Stimulated activated CD4-positive, alpha-beta T cell treated with anti-CD3 and anti-CD28 coated beads, Interleukin-2, amount 100 ng/mL, for 4 hours (primary cell): ENCODE results near the gene GRK2.

Experiments used
- DNase-seq: peaks from one replicate; pipeline ENCODE4 v3.0.0-alpha.2; 2020; ENCODE audit warnings: low read depth

The GRK2 gene

DNA sequence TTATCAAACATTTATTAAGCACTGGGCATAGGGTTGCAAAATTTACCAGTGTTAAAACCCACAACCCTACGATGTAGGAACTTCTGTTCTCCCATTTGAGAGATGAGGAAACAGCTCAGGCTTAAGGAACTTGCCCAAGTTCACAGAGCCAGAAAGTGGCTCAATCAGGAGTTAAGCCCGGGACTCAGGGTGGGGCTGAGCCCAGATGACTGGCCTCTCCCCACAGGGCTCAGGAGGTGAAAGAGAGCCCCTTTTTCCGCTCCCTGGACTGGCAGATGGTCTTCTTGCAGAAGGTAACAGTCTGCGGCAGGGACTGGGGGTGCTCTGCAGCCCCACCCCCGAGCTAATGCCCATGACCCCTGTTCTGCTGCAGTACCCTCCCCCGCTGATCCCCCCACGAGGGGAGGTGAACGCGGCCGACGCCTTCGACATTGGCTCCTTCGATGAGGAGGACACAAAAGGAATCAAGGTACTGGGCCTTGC lies 17.2 kb downstream of the GRK2 start:
- no peak for DNase-seq

DNA sequence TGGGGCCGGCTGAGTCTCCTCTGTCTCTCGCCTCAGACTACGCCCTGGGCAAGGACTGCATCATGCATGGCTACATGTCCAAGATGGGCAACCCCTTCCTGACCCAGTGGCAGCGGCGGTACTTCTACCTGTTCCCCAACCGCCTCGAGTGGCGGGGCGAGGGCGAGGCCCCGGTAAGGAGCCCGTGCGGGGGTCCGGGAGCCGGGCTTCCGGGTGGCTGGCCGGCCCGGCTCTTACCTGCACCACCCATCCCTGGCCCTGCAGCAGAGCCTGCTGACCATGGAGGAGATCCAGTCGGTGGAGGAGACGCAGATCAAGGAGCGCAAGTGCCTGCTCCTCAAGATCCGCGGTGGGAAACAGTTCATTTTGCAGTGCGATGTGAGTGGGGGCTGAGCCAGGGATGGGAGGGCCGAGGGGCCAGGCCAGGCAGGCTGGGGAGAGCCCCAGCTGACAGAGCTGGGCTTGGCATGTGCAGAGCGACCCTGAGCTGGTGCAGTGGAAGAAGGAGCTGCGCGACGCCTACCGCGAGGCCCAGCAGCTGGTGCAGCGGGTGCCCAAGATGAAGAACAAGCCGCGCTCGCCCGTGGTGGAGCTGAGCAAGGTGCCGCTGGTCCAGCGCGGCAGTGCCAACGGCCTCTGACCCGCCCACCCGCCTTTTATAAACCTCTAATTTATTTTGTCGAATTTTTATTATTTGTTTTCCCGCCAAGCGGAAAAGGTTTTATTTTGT lies 18.7 kb downstream of the GRK2 start:
- no peak for DNase-seq

DNA sequence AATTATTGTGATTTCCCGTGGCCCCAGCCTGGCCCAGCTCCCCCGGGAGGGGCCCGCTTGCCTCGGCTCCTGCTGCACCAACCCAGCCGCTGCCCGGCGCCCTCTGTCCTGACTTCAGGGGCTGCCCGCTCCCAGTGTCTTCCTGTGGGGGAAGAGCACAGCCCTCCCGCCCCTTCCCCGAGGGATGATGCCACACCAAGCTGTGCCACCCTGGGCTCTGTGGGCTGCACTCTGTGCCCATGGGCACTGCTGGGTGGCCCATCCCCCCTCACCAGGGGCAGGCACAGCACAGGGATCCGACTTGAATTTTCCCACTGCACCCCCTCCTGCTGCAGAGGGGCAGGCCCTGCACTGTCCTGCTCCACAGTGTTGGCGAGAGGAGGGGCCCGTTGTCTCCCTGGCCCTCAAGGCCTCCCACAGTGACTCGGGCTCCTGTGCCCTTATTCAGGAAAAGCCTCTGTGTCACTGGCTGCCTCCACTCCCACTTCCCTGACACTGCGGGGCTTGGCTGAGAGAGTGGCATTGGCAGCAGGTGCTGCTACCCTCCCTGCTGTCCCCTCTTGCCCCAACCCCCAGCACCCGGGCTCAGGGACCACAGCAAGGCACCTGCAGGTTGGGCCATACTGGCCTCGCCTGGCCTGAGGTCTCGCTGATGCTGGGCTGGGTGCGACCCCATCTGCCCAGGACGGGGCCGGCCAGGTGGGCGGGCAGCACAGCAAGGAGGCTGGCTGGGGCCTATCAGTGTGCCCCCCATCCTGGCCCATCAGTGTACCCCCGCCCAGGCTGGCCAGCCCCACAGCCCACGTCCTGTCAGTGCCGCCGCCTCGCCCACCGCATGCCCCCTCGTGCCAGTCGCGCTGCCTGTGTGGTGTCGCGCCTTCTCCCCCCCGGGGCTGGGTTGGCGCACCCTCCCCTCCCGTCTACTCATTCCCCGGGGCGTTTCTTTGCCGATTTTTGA lies 19.5 kb downstream of the GRK2 start:
- DNase-seq = no peak

DNA sequence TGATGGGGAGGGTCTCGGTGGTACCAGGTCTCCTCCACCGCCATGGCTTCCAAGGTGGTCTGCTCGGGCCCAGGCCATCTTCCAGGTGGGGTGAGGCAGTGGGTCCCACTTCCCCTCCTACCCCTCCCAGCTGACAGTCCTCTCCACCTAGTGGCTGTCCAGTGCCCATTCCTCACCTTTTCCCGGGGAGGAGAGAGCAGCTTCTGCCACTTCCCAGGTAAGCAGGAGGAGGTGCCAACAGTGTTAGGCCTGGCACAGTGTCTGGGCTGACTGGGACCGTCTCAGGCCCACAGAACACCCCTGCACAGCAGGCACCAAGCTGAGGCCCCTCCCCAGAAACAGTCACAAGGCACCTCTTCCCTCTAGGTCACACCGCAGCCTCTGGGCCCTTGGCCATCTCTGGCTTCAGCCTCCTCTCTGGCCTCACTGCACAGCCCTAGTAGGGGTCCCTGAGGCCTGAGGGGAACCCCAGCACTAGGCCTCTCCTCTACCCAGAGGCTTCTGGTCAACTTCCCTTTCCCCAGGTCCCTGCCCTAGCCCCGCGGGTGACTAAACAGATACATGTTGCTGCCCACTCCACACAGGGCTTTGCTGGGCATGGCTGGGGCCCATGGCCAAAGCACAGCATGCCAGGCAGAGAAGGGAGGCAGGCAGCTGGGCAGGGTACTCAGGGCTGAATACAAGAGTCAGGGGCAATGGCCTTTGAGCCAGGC lies 20.5 kb downstream of the GRK2 start:
- DNase-seq = no peak

DNA sequence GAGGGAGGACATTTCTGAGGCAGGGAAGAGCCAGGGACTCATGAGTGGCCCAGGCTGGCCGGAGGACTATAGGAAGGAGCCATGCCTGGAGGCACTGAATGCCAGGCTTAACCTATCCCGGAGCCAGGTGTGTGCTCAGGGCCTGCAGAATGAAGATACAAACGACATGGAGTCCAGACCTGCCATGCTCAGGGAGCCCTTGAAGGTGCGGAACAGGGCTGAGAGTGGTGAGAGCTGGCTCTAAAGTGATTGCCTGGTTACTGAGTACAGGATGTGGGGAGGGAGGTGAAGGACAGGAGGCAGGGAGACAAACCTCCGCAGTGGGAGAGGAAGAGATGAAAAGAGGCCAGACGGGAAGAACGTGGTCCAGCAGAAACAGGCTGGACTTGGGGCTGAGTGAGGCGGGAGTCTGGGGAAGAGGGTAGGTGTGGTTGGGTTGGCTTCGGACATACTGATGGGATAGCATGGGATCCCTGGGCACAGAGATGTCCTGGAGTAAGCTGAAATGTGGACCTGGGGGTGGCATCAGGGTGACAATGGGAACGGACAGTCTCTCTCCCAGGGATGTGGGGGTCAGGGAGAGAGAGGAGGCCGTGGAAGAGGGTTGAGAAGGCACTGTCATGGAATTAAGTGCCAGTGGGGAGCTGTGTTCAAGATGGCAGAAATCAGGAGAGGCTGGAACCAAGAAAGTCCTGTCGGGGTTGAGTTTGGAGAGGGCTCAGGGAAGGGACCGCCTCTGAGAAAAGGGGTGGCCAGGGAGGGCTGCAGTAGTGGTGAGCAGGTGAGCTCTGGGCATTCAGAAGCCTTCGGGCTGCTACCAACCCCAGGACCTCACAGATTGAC lies 21.3 kb downstream of the GRK2 start:
- DNase-seq = no peak

DNA sequence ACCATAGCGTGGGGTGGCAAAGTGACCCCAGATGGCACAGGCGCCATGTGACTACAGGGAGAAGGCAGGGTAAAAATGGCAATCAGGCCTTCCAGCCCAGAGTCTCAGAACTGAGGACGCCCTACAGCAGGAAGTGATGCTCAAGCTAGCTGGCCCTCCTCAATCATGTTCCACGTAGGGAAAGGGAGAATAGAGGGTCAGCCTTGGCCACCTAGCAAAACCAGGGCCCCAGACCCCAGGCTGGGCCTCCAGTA lies 21.9 kb downstream of the GRK2 start:
- no peak for DNase-seq

DNA sequence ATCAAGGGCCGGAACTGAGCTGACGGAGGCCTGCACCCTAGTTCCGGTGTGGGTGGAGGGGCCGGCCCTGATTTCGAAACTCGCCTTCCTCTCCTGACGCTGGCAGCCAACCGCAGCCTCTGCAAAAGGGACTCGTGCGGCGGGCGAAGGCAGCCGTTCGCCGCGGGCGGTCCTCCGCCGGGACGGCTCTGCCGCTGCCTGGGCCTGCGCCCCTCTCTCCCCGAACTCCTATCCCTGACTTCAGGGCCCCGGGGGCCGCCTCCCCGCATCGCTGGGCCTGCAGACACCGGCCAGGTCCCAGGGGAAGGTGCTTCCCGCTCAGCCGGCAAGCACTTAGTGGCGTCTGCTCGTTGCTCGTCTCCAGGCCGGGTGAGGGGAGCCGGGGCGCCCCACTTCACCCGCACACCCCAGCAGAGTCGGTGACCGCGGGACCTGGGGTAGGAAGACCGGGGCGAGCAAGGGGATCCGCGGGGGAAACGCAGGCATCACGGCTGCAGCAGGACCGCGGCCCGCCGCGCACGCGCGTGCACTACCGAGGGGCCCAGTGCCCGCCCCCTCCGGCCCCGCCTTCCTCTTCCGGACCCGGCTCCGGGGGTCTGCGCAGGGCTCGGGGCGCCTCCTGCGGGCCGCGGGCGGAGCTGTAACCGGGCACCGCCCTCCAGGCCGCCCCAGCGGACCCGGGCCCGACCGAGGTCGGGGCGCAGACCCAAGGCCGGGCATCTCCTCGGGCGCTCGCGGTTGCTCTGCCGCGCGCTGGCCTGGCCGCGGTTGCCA lies 22.4 kb downstream of the GRK2 start:
- peak; percentile 76 for DNase-seq

DNA sequence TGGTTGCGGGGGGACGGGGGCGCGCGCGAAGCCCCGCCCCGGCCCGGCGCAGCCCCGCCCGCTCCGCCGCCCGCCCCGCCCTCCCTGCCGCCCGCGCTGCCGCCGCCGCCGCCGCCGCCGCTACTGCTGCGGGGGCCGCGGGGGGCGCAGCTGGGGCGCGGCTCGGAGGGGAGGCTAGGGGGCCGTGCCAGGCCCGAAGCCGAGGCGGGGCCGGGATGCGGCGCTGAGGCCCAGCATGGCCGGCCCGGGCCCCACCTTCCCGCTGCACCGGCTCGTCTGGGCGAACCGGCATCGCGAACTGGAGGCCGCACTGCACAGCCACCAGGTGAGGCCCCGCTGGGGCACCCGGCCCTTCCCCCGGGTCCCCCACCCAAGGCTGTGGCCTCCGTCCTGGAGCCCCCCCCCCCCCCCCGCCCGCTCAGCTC lies 23.0 kb downstream of the GRK2 start, which contains the start of gene ANKRD13D:
TSS of gene ANKRD13D (plus strand) at position 78 of the 425 bp plus-strand sequence. CDS start at position 236, 158 bp downstream.
- DNase-seq = no peak

DNA sequence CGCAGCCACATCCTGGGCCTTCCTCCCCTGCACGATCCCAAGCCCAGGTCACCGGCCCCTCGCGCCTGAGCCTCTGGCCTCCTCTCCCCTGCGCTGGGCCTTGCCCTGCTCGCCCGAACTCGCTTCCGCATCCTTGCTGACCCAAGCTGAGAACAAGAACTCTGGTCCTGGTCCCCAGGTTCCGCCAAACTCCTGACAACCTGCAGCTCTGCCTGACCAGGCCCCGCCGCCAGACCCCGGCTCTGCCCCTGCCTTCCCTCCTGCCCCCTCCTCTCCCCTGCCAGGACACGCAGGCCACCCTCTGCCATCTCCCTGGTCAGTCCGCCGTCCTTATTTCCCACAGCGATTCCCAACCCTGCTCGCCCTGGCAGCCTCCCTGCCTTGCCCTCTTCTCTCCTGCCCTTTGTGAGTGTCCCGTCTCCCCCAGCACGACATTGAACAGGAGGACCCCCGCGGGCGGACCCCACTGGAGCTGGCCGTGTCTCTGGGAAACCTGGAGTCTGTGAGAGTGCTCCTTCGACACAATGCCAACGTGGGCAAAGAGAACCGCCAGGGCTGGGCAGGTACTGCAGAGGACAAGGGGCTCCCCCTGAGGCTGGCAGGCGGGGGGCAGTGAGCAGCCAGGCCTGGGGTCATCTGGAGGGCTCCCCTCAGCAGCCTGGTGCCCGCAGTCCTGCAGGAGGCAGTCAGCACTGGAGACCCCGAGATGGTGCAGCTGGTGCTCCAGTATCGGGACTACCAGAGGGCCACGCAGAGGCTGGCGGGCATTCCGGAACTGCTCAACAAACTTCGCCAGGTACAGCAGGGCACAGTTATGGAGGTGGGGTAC lies 23.6 kb downstream of the GRK2 start:
- no peak for DNase-seq

DNA sequence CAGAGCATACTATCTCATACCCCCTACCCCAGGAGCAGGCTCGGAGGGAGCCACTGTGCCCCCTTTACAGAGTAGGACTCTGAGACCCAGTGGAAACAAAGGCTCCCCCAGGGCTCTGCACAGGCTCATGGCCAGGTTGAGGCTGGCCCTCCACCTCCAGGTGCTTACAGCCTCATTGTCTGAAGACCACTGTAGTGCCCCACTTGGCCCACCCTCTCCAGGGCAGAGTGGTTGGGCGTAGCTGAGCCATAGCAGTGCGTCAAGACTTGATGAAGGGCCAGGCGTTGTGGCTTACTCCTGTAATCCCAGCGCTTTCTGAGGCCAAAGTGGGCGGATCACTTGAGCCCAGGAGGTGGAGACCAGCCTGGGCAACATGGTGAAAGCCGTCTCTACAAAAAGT lies 24.5 kb downstream of the GRK2 start:
- no peak for DNase-seq

DNA sequence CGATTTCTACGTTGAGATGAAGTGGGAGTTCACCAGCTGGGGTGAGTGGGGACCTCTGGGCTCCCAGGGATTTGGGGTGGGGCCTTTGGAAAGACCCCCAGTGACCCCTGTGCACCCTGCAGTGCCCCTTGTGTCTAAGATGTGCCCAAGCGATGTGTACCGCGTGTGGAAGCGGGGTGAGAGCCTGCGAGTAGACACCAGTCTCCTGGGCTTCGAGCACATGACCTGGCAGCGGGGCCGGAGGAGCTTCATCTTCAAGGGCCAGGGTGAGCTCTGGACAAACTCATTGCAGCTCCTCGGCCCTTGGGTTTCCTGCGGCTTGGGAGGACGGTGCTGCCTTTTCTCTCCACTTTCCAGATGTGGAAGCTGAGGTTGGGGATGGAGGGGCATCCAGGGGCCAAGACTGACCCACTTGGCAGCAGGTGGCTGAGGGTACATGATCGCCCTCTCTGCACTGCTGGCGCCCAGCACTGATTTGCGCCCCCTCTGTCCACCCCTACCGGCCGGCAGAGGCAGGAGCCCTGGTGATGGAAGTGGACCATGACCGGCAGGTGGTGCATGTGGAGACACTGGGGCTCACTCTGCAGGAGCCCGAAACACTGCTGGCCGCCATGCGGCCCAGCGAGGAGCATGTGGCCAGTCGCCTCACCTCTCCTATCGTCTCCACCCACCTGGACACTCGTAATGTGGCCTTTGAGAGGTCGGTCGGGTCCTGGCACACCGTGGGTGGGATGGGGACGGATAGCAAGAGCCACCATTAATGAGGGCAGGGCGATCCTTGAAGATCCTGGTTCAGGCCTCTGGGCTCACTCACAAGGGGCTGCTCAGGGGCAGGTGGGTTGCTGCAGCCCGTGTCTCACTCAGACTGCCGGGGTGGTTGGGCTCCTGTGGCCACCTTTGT lies 25.5 kb downstream of the GRK2 start:
- no peak for DNase-seq

DNA sequence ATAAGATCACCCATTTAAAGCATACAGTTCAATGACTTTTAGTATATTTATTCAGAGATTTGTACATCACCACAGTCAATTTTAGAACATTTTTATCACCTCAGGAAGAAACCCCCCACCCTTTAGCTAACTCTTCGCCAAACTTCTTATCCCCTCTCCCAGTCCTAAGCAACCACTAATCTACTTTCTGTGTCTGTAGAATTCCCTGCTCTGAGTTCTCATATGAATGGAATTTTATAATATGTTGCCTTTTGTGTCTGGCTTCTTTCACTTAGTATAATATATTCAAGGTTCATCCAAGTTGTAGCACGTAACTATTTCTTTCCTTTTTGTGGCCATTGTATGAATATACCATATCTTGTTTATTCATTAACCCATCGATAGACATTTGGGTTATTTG lies 26.4 kb downstream of the GRK2 start:
- no peak for DNase-seq

DNA sequence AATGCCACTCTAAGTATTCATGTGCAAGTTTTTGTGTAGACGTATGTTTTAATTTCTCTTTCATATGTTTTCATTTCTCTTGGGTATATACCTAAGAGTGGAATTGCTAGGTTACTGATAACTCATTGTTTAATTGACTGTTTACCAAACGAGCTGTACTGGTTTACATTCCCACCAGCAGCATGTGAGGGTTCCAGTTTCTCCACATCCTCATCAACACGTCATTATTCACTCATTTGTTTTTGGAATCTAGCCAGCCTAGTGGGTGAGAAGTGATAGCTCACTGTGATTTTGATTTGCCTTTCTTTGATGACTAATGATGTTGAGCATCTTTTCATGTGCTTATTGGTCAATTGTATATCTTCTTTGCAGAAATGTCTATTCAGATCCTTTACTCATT lies 26.8 kb downstream of the GRK2 start:
- no peak for DNase-seq

DNA sequence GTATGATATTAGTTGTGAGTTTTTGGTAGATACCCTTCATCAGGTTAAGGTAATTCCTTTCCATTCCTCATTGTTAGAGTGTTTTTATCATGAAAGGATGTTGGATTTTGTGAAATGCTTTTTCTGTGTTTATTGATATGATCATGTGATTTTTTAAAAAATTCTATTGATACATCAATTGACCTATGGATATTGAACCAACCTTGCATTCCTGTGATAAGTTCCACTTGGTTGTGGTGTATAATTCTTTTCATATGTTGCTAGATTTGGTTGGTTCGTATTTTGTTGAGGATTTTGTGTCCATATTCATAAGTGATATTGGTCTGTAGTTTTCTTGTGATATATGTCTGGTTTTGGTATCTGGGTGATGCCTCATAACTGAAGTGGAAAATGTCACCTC lies 29.6 kb downstream of the GRK2 start:
- DNase-seq = no peak

DNA sequence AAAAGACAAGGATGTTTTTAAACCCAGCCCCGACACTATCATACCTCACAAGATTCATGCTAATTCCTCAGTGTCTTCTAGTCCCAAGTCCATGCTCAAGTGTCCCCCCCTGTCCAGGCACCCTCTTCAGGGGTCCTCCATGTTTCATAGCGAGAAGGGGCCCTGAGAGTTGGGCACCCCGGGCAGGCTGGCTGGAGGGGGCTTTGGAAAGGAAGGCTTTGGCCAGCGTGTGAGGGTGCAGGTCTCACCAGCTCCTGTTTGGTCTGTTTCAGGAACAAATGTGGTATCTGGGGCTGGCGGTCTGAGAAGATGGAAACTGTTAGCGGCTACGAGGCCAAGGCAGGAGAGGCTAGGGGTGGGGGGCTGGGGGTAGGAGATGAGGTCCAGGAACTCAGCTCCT lies 32.5 kb downstream of the GRK2 start:
- no peak for DNase-seq

DNA sequence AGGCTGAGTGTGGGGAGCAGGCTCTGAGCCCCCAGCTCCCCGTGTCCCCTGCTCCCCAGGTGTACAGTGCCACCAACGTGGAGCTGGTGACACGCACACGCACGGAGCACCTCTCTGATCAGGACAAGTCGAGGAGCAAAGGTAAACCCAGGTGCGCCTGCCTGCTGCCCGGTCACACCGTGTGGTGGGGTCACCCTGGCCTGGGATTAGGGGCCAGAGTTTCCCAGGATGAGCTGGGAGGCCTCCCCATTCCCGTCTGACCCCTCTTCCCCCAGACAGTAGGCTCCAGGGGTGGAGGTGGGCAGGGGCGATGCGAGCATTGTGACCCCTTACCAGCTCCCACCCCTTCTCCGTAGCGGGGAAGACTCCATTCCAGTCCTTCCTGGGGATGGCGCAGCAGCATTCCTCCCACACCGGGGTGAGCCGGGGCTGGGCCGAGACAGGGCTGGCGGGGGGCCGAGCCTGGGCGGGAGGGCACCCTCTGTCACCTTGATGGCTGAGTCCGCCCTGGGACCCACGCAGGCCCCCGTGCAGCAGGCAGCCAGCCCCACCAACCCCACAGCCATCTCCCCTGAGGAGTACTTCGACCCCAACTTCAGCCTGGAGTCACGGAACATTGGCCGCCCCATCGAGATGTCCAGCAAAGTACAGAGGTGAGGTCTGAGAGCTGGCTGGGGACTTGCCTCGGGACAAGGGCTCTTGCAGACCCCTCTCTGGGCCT lies 33.4 kb downstream of the GRK2 start:
- no peak for DNase-seq

DNA sequence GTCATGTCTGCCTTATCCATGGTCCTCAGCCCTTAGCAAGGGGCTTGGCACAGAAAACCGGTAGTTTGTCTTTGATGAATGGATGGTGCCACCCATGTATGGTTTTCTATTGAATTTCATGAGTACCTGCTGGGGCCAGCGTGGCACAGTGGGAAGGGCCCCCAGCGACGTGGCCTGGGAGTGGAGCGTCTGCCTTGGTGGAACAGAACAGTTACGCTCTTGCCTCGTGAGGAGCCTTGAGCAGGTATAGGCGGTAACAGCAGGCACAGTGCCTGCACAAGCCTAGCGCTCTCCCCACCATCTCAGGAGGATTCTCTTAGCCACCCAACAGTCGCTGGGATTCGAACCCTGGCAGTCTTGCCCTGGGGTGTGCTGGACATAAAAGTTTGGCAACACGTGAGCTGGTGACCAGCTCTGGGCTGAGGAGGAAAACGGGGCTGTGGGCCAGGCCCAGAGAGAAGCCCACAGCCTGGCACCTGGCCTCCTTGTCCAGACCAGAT lies 34.0 kb downstream of the GRK2 start:
- DNase-seq = no peak

DNA sequence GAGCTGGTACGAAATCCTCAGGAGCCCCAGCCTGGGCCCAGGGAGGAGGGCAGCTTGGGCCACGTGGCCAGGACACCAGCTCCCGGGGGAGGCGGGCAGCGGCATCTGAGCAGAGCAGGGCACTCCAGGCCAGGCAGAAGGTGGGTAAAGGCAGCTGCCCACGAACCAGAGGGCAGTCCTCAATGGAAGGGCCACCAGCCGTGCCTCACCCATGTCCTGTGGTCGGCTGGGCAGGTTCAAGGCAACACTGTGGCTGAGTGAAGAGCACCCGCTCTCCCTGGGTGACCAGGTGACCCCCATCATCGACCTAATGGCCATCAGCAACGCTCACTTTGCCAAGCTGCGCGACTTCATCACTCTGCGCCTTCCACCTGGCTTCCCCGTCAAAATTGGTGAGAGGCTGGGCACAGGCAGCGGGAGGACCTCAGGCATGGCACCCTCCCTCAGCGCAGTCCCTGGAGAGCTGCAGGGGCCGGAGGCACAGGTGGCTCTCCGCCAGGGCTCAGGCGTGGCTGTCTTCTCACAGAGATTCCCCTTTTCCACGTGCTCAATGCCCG lies 34.6 kb downstream of the GRK2 start:
- DNase-seq = no peak
